H1 (cell line): ENCODE data around the gene NOL9. TPM values are rescaled to one million over a fixed set of nuclear protein-coding genes. Genes with fewer than 3 reads are reported as not detected.

Source experiments
- CREB1 ChIP-seq: IDR thresholded peaks from 2 replicates; pipeline ENCODE4 v1.6.1; 2012; ENCODE audit warnings: inconsistent platforms
- EGR1 ChIP-seq: IDR thresholded peaks from 2 replicates; pipeline ENCODE4 v1.6.1; 2011; ENCODE audit warnings: low read depth, low read length, borderline replicate concordance
- RBBP5 ChIP-seq: IDR thresholded peaks from 2 replicates; pipeline ENCODE4 v1.7.1; 2012; ENCODE audit warnings: low read depth, mild to moderate bottlenecking, inconsistent platforms, low read length, moderate library complexity, borderline replicate concordance
- SP1 ChIP-seq: IDR thresholded peaks from 2 replicates; pipeline ENCODE4 v1.6.1; 2011; ENCODE audit warnings: low read depth, low read length
- SP4 ChIP-seq: IDR thresholded peaks from 2 replicates; pipeline ENCODE4 v1.6.1; 2012; ENCODE audit warnings: low read length, inconsistent platforms
- polyA plus RNA-seq, 7 experiments: library from polyadenylated mRNA; depleted of rRNA in 3 of 7; stranded (reverse) in 5 of 7; unstranded in 2 of 7; fragments of >200 nt in 5 of 7; fragments of 200-250 nt in 2 of 7; gene quantifications; 1 replicate in 5 of 7; 2 replicates in 1 of 7; 4 replicates in 1 of 7; pipeline versions ENCODE4 v1.2.1 to v1.2.3, GENCODE V29; 2011 to 2013; ENCODE audit warnings: missing spikeins in 2 of 7, mixed read lengths in 2 of 7
- total RNA-seq: library from RNA; stranded (reverse); fragmentation: NEBNext Ultra II Directional; extraction: Animal tissue kit (Norgen Biotek cat#: 25700); gene quantifications from 2 replicates; pipeline ENCODE4 v1.2.1, GENCODE V29; 2021

Gene NOL9
- total and polyA plus RNA-seq, 2 of the 8 experiments (the other 6 are each of a cell fraction or from before 2014, with no cell fraction given), result 17.1 to 38.1 TPM

- TF ChIP-seq CREB1 (peak; percentile 47; the same call in 1 of the 2 replicates), RBBP5 (no peak), SP4 (no peak), SP1 (0 out of 2 replicates have a peak, but pooled peaks have one; percentile 30), EGR1 (no peak)
Measured at GRCh38 chr1:6486433-6487011, 67.8 kb downstream of the NOL9 start (continued).
